Calu3 (cell line): ENCODE data around the gene ZNF397. TPM values are rescaled to one million over a fixed set of nuclear protein-coding genes. Genes with fewer than 3 reads are reported as not detected.

ENCODE experiments used
- Bru-seq: library from RNA; stranded (reverse); fragments of 400-500 nt; gene quantifications from one replicate; lab custom pipeline; 2021; lab: Mats Ljungman, UMichigan
- BruChase-seq, 2 experiments: library from RNA; stranded (reverse); fragments of 400-500 nt; gene quantifications; one replicate each; lab custom pipeline; 2021; lab: Mats Ljungman, UMichigan
- BruUV-seq: library from RNA; stranded (reverse); fragments of 400-500 nt; replicated peaks from 2 replicates; lab custom pipeline; 2021; lab: Mats Ljungman, UMichigan
- CTCF ChIA-PET: fragments of 300-600 bp; sonication (Branson Sonifier 250); formaldehyde crosslinking; loops from one replicate; lab custom pipeline; 2022; ENCODE audit warnings: antibody characterized with exemption; lab: Charles Lee
- DNase-seq: peaks from one replicate; pipeline ENCODE4 v3.0.0; 2022
- H3K27ac Mint-ChIP-seq: one replicate; pipeline ENCODE4 v1.8.0; 2022; ENCODE audit warnings: mixed read lengths; ENCODE audit not compliant: unreplicated experiment
- H3K27me3 Mint-ChIP-seq: one replicate; pipeline ENCODE4 v1.8.0; 2022; ENCODE audit warnings: mixed read lengths; ENCODE audit not compliant: unreplicated experiment
- H3K36me3 Mint-ChIP-seq: one replicate; pipeline ENCODE4 v1.8.0; 2022; ENCODE audit warnings: mild to moderate bottlenecking, moderate library complexity, mixed read lengths; ENCODE audit not compliant: insufficient read depth, unreplicated experiment
- H3K4me1 Mint-ChIP-seq: one replicate; pipeline ENCODE4 v1.8.0; 2022; ENCODE audit warnings: mild to moderate bottlenecking, low read depth, mixed read lengths; ENCODE audit not compliant: unreplicated experiment
- H3K4me3 Mint-ChIP-seq: one replicate; pipeline ENCODE4 v1.8.0; 2022; ENCODE audit warnings: mild to moderate bottlenecking, low read depth, moderate library complexity, mixed read lengths; ENCODE audit not compliant: unreplicated experiment
- H3K9me3 Mint-ChIP-seq: one replicate; pipeline ENCODE4 v1.8.0; 2022; ENCODE audit warnings: low read depth, mixed read lengths; ENCODE audit not compliant: unreplicated experiment
- intact Hi-C: fragments of 100-400 bp; cut with micrococcal nuclease; formaldehyde crosslinking; loops from one replicate; pipeline ENCODE4 v1.10.0; 2022; ENCODE audit not compliant: unreplicated experiment
- long read RNA-seq: library from polyadenylated mRNA; stranded (forward); transcript quantifications from one replicate; pipeline ENCODE4 v2.0.0, GENCODE V29; 2022
- total RNA-seq: library from RNA; stranded (reverse); gene quantifications from 2 replicates; pipeline ENCODE4 v1.2.3, GENCODE V29; 2022
- TF ChIP-seq, protein P1 (sequence below): fragments of 200-600 bp; IDR thresholded peaks from one replicate; pipeline ENCODE4 v1.8.0; 2022; ENCODE audit warnings: antibody characterized with exemption; ENCODE audit not compliant: unreplicated experiment

Gene ZNF397
- total RNA-seq (27.9 and 29.2 TPM in 2 replicates), Bru-seq, nascent RNA (percentile 80 among the genes with signal in this experiment), BruChase-seq, experiment 1, labeled RNA remaining after a 6-hour chase (percentile 89 among the genes with signal in this experiment), BruChase-seq, experiment 2, labeled RNA remaining after a 2-hour chase (percentile 87 among the genes with signal in this experiment)
- long read RNA-seq, full-length matches to known transcripts, result 3 of 14 reads
- long read RNA-seq, partial matches to known transcripts, result 1 of 14 reads
- long read RNA-seq, other reads (novel, unspliced or antisense), result 10 of 14 reads

DNA sequence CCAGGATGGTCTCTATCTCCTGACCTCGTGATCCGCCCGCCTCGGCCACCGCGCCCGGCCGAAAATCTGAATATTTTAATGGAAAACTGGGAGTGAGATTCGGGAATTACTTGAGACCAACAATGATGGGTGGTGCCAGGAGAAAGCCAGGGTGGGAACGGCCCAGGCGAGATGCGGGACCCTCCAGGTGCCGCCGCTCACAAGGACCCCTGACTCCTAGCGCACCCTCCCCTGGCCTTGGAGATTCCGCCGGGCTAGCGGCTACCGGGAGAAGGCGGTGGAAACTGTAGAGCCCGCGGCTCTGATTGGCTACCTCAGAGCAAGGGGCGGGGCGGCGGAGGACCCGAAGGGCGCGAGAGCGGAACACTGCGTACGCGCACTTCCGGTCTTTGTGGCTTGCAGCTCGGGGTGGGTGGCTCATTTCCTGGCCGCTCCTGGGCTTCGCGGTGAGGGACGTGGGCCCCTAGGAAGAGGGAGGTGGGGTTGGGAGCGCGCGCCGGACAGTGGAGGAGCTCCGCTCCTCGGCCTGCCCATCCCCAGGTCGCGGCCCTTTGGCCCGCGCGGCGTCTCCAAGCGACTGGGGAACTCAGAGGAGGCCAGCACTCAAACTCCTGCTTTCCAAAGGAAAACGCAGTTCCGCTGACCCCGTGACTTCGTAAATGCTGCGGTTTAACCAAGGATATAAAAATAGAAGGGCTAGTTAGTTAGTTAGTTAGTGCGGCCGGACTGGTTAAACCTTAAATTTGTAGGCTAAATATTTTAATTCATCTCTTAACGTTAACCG lies at the start of gene ZNF397:
Gene ZNF397 (plus strand): TSS at position 371 of the 784 bp plus-strand sequence. CDS start 1,437 bp downstream, outside the sequence.
- Mint-ChIP-seq H3K27ac (peak within 1 kb of the TSS; percentile 93), H3K4me1 (no peaks in the 10 kb centered on the region), H3K4me3 (peak within 1 kb of the TSS; percentile 96), H3K27me3 (no peaks in the 10 kb centered on the region), H3K36me3 (peaks cover 47% of the 10 kb centered on the region), H3K9me3 (peaks cover 22% of the 10 kb centered on the region)
- DNase-seq, result peak; percentile 97
- CTCF ChIA-PET, result interaction anchor here (0.6 to 0.7 kb wide), 4 partner anchors 79 to 475 kb away, joined by 3 to 6 read pairs (median 4); partner anchors contain the start of gene ZNF396
- BruUV-seq, result no TSS peak
- intact Hi-C loops, result loop anchor here (2.0 to 5.0 kb wide), 2 partner anchors 51 to 102 kb away; partner anchors contain the start of gene ZSCAN30
- TF ChIP-seq, protein P1, sequence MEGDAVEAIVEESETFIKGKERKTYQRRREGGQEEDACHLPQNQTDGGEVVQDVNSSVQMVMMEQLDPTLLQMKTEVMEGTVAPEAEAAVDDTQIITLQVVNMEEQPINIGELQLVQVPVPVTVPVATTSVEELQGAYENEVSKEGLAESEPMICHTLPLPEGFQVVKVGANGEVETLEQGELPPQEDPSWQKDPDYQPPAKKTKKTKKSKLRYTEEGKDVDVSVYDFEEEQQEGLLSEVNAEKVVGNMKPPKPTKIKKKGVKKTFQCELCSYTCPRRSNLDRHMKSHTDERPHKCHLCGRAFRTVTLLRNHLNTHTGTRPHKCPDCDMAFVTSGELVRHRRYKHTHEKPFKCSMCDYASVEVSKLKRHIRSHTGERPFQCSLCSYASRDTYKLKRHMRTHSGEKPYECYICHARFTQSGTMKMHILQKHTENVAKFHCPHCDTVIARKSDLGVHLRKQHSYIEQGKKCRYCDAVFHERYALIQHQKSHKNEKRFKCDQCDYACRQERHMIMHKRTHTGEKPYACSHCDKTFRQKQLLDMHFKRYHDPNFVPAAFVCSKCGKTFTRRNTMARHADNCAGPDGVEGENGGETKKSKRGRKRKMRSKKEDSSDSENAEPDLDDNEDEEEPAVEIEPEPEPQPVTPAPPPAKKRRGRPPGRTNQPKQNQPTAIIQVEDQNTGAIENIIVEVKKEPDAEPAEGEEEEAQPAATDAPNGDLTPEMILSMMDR, result no peak

DNA sequence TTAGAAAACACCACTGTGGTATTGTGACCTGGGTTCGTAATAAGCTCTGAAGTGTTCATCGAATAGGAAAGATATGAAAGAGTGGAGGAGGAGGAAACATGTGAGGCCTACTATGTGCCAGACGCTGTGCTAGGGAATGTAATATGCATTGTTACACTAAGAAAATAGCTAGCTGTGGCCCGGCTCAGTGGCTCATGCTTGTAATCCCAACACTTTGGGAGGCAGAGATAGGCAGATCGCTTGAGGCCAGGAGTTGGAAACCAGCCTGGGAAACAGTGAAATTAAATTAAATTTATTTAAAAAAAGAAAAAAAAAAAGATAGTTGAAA lies 49.2 kb upstream of the ZNF397 start:
- TF ChIP-seq, protein P1, result no peak
- CTCF ChIA-PET, result no interaction called here
- Mint-ChIP-seq H3K27ac (no peak overlapping the region), H3K4me1 (no peaks in the 10 kb centered on the region), H3K27me3 (no peaks in the 10 kb centered on the region), H3K4me3 (no peak overlapping the region), H3K9me3 (no peaks in the 10 kb centered on the region), H3K36me3 (no peaks in the 10 kb centered on the region)
- intact Hi-C loops, result no loop called here
- BruUV-seq, result no TSS peak
- no peak for DNase-seq

DNA sequence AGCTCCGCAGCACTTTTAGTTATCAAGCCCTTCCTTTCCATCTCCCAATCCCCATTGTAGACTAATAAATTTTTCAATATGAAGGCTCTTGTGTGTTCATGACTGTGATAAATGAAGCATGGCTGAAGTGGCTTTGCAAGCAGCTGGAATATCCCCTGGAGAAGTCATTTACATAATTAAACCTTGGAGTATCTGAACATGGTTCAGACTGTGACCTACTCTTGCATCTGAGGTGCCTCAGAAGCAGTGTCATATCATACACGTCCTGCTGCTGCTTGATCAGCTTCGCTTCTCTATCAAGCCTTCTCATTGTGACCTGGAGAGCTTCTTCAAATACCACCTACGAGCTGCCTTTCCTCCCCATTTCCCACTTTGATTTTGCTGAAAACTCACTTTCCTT lies 48.4 kb upstream of the ZNF397 start:
- intact Hi-C loops, result no loop called here
- Mint-ChIP-seq H3K36me3 (no peaks in the 10 kb centered on the region), H3K4me1 (no peaks in the 10 kb centered on the region), H3K9me3 (no peaks in the 10 kb centered on the region), H3K4me3 (no peak overlapping the region), H3K27ac (no peak overlapping the region), H3K27me3 (no peaks in the 10 kb centered on the region)
- DNase-seq, result no peak
- no TSS peak for BruUV-seq
- TF ChIP-seq, protein P1, result no peak
- CTCF ChIA-PET, result no interaction called here

DNA sequence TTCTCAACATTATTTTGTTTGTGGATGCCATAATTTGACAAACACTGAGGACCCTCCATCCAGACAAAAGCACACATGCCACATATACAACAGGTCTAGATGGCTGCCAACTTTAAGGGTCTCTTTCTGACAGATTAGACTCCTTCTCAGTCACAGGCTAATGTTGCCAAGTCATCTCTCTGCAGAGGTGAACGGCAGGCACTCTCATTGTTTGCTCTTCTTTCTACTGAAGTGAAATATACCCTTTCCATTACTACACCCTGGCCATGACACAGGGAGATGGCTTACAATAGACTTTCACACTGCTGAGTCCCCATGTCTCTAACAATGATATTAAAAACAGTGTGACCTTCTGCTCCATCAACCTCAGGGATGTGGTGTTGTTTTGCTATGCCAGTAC lies 47.5 kb upstream of the ZNF397 start:
- Mint-ChIP-seq H3K27me3 (no peaks in the 10 kb centered on the region), H3K4me3 (no peak overlapping the region), H3K9me3 (no peaks in the 10 kb centered on the region), H3K27ac (no peak overlapping the region), H3K36me3 (no peaks in the 10 kb centered on the region), H3K4me1 (no peaks in the 10 kb centered on the region)
- BruUV-seq, result no TSS peak
- intact Hi-C loops, result no loop called here
- CTCF ChIA-PET, result no interaction called here
- TF ChIP-seq, protein P1, result no peak
- DNase-seq, result no peak
